Keratinocyte (primary cell): ENCODE data around the gene TFDP1.

Source experiments
- CTCF ChIP-seq, 3 experiments: IDR thresholded peaks in 1 of 3; conservative IDR thresholded peaks in 1 of 3; optimal IDR thresholded peaks in 1 of 3; 2 replicates in 2 of 3; 3 replicates in 1 of 3; pipeline versions ENCODE3 to v1.5.1; 2011; ENCODE audit warnings: low read length in 3 of 3, mild to moderate bottlenecking in 3 of 3, moderate library complexity in 2 of 3, control low read depth in 1 of 3, inconsistent platforms in 1 of 3; ENCODE audit not compliant: insufficient read depth in 2 of 3; ENCODE audit errors: extremely low read depth in 1 of 3
- EZH2 ChIP-seq: IDR thresholded peaks from one replicate; pipeline ENCODE4 v1.6.1; 2012; ENCODE audit warnings: inconsistent platforms, mild to moderate bottlenecking, low read length, moderate library complexity

- TF ChIP-seq CTCF (optimal IDR thresholded peaks at IDR 0.05 in 1 of 3, IDR thresholded peaks at IDR 0.05 in 1 of 3, conservative IDR thresholded peaks at IDR 0.05 in 1 of 3; ENCODE audit: extremely low read depth in 1 of 3, insufficient read depth in 2 of 3, low read length in 3 of 3) (no peak), EZH2 (no peak)
These were observed 7.2 kb downstream of the TFDP1 start for GRCh38 chr13:113591750-113592149.
